Measurements from ENCODE around the gene PACSIN3. TPM values are rescaled to one million over a fixed set of nuclear protein-coding genes. Genes with fewer than 3 reads are reported as not detected.

The PACSIN3 gene
- total and polyA plus RNA-seq, 9 donors, result 123 to 239 (median 203) TPM

GRCh38 chr11:47178316-47178715 is 7.9 kb downstream of the PACSIN3 start:
- no peak for DNase-seq
- Histone ChIP-seq H3K27me3 (ENCODE audit: control insufficient read depth, insufficient read depth, low read length) (no peaks in the 10 kb centered on the region), H3K9me3 (replicated peaks; ENCODE audit: control insufficient read depth, low read depth, low read length) (no peaks in the 10 kb centered on the region), H3K36me3 (ENCODE audit: control insufficient read depth, insufficient read depth, low read length) (peaks cover 68% of the 10 kb centered on the region), H3K4me1 (ENCODE audit: control insufficient read depth, insufficient read depth, low read length) (peaks cover 53% of the 10 kb centered on the region), H3K27ac (ENCODE audit: low read length) (peak overlapping the region; percentile 99), H3K4me3 (ENCODE audit: low read length) (no peak overlapping the region)
- no CpG with 5 or more reads among the region's 11 CpGs for WGBS (ENCODE audit: insufficient coverage)

GRCh38 chr11:47177846-47178245 is 8.4 kb downstream of the PACSIN3 start:
- no CpG with 5 or more reads among the region's 6 CpGs for WGBS (ENCODE audit: insufficient coverage)
- Histone ChIP-seq H3K4me1 (ENCODE audit: control insufficient read depth, insufficient read depth, low read length) (peaks cover 52% of the 10 kb centered on the region), H3K36me3 (ENCODE audit: control insufficient read depth, insufficient read depth, low read length) (peaks cover 72% of the 10 kb centered on the region), H3K4me3 (ENCODE audit: low read length) (peak overlapping the region; percentile 75), H3K9me3 (replicated peaks; ENCODE audit: control insufficient read depth, low read depth, low read length) (no peaks in the 10 kb centered on the region), H3K27me3 (ENCODE audit: control insufficient read depth, insufficient read depth, low read length) (no peaks in the 10 kb centered on the region), H3K27ac (ENCODE audit: low read length) (peak overlapping the region; percentile 99)
- DNase-seq, result no peak

GRCh38 chr11:47177229-47177845 is 8.9 kb downstream of the PACSIN3 start:
- H3K4me1 ChIP-seq (ENCODE audit: control insufficient read depth, insufficient read depth, low read length), result peaks cover 52% of the 10 kb centered on the region
- no peaks in the 10 kb centered on the region for H3K9me3 ChIP-seq (replicated peaks; ENCODE audit: control insufficient read depth, low read depth, low read length)
- peak; percentile 90 for DNase-seq
- WGBS (ENCODE audit: insufficient coverage), result under 1% methylated on average over 15 of the region's 21 CpGs
- peaks cover 77% of the 10 kb centered on the region for H3K36me3 ChIP-seq (ENCODE audit: control insufficient read depth, insufficient read depth, low read length)
- peak overlapping the region; percentile 99 for H3K27ac ChIP-seq (ENCODE audit: low read length)
- no peaks in the 10 kb centered on the region for H3K27me3 ChIP-seq (ENCODE audit: control insufficient read depth, insufficient read depth, low read length)
- H3K4me3 ChIP-seq (ENCODE audit: low read length), result peak overlapping the region; percentile 75

GRCh38 chr11:47176328-47177228 is 9.7 kb downstream of the PACSIN3 start, which contains the start of gene ARFGAP2:
Gene ARFGAP2 (minus strand): TSS chr11:47176879. CDS start chr11:47176853, 26 bp downstream.
- peak within 1 kb of the TSS; percentile 92 for H3K4me3 ChIP-seq (ENCODE audit: low read length)
- H3K36me3 ChIP-seq (ENCODE audit: control insufficient read depth, insufficient read depth, low read length), result peaks cover 84% of the 10 kb centered on the region
- no peaks in the 10 kb centered on the region for H3K9me3 ChIP-seq (replicated peaks; ENCODE audit: control insufficient read depth, low read depth, low read length)
- under 1% methylated on average over 72 of the region's 89 CpGs for WGBS (ENCODE audit: insufficient coverage)
- peak within 1 kb of the TSS; percentile 99 for H3K27ac ChIP-seq (ENCODE audit: low read length)
- peaks cover 57% of the 10 kb centered on the region for H3K4me1 ChIP-seq (ENCODE audit: control insufficient read depth, insufficient read depth, low read length)
- no peaks in the 10 kb centered on the region for H3K27me3 ChIP-seq (ENCODE audit: control insufficient read depth, insufficient read depth, low read length)
- peak; percentile 99 for DNase-seq

GRCh38 chr11:47175746-47176327 is 10.4 kb downstream of the PACSIN3 start:
- Histone ChIP-seq H3K9me3 (replicated peaks; ENCODE audit: control insufficient read depth, low read depth, low read length) (no peaks in the 10 kb centered on the region), H3K4me3 (ENCODE audit: low read length) (peak overlapping the region; percentile 92), H3K27me3 (ENCODE audit: control insufficient read depth, insufficient read depth, low read length) (no peaks in the 10 kb centered on the region), H3K4me1 (ENCODE audit: control insufficient read depth, insufficient read depth, low read length) (peaks cover 53% of the 10 kb centered on the region), H3K27ac (ENCODE audit: low read length) (peak overlapping the region; percentile 86), H3K36me3 (ENCODE audit: control insufficient read depth, insufficient read depth, low read length) (peaks cover 84% of the 10 kb centered on the region)
- DNase-seq, result no peak
- 41% methylated on average over 14 of the region's 14 CpGs for WGBS (ENCODE audit: insufficient coverage)

- WGBS (ENCODE audit: insufficient coverage), result 60% methylated on average over 4 of the region's 6 CpGs
- H3K4me1 ChIP-seq (ENCODE audit: control insufficient read depth, insufficient read depth, low read length), result peaks cover 25% of the 10 kb centered on the region
- no peaks in the 10 kb centered on the region for H3K9me3 ChIP-seq (replicated peaks; ENCODE audit: control insufficient read depth, low read depth, low read length)
- no peaks in the 10 kb centered on the region for H3K27me3 ChIP-seq (ENCODE audit: control insufficient read depth, insufficient read depth, low read length)
- peaks cover 82% of the 10 kb centered on the region for H3K36me3 ChIP-seq (ENCODE audit: control insufficient read depth, insufficient read depth, low read length)
- no peak for DNase-seq
- H3K4me3 ChIP-seq (ENCODE audit: low read length), result no peak overlapping the region
- H3K27ac ChIP-seq (ENCODE audit: low read length), result no peak overlapping the region
Observed at GRCh38 chr11:47172740-47173336, 13.4 kb downstream of the PACSIN3 start.

GRCh38 chr11:47171856-47172255 is 14.4 kb downstream of the PACSIN3 start:
- H3K27ac ChIP-seq (ENCODE audit: low read length), result no peak overlapping the region
- H3K36me3 ChIP-seq (ENCODE audit: control insufficient read depth, insufficient read depth, low read length), result peaks cover 87% of the 10 kb centered on the region
- DNase-seq, result no peak
- WGBS (ENCODE audit: insufficient coverage), result 78% methylated on average over 4 of the region's 8 CpGs
- H3K9me3 ChIP-seq (replicated peaks; ENCODE audit: control insufficient read depth, low read depth, low read length), result no peaks in the 10 kb centered on the region
- H3K27me3 ChIP-seq (ENCODE audit: control insufficient read depth, insufficient read depth, low read length), result no peaks in the 10 kb centered on the region
- H3K4me3 ChIP-seq (ENCODE audit: low read length), result no peak overlapping the region
- H3K4me1 ChIP-seq (ENCODE audit: control insufficient read depth, insufficient read depth, low read length), result peaks cover 16% of the 10 kb centered on the region

- Histone ChIP-seq H3K27me3 (ENCODE audit: control insufficient read depth, insufficient read depth, low read length) (no peaks in the 10 kb centered on the region), H3K27ac (ENCODE audit: low read length) (no peak overlapping the region), H3K4me3 (ENCODE audit: low read length) (no peak overlapping the region), H3K9me3 (replicated peaks; ENCODE audit: control insufficient read depth, low read depth, low read length) (no peaks in the 10 kb centered on the region), H3K4me1 (ENCODE audit: control insufficient read depth, insufficient read depth, low read length) (peaks cover 16% of the 10 kb centered on the region), H3K36me3 (ENCODE audit: control insufficient read depth, insufficient read depth, low read length) (peaks cover 92% of the 10 kb centered on the region)
- WGBS (ENCODE audit: insufficient coverage), result 89% methylated on average over 13 of the region's 16 CpGs
- DNase-seq, result no peak
Observed at GRCh38 chr11:47171061-47171838, 15.0 kb downstream of the PACSIN3 start.

- H3K27me3 ChIP-seq (ENCODE audit: control insufficient read depth, insufficient read depth, low read length), result no peaks in the 10 kb centered on the region
- 81% methylated on average over 5 of the region's 5 CpGs for WGBS (ENCODE audit: insufficient coverage)
- H3K36me3 ChIP-seq (ENCODE audit: control insufficient read depth, insufficient read depth, low read length), result peaks cover 79% of the 10 kb centered on the region
- H3K27ac ChIP-seq (ENCODE audit: low read length), result no peak overlapping the region
- H3K4me1 ChIP-seq (ENCODE audit: control insufficient read depth, insufficient read depth, low read length), result peaks cover 29% of the 10 kb centered on the region
- no peak overlapping the region for H3K4me3 ChIP-seq (ENCODE audit: low read length)
- no peak for DNase-seq
- no peaks in the 10 kb centered on the region for H3K9me3 ChIP-seq (replicated peaks; ENCODE audit: control insufficient read depth, low read depth, low read length)
Observed at GRCh38 chr11:47166368-47166767, 19.9 kb downstream of the PACSIN3 start.
